Fibroblast of lung (primary cell): ENCODE results near the gene IGDCC3.

ENCODE experiments used
- EZH2 ChIP-seq: IDR thresholded peaks from 2 replicates; pipeline ENCODE4 v1.5.1; 2012; ENCODE audit warnings: low read length, control low read depth, mild to moderate bottlenecking; ENCODE audit errors: missing control alignments
- TF ChIP-seq, protein P1 (sequence below), 2 donors: IDR thresholded peaks in 1 of 2; conservative IDR thresholded peaks in 1 of 2; 1 replicate in 1 of 2; 2 replicates in 1 of 2; pipeline ENCODE4 v1.5.1; 2011 to 2012; ENCODE audit warnings: low read length in 2 of 2, control low read depth in 1 of 2, inconsistent platforms in 1 of 2, low read depth in 1 of 2, mild to moderate bottlenecking in 1 of 2

GRCh38 chr15:65382921-65383320, 5.1 kb upstream of the IGDCC3 start:
- TF ChIP-seq, protein P1, sequence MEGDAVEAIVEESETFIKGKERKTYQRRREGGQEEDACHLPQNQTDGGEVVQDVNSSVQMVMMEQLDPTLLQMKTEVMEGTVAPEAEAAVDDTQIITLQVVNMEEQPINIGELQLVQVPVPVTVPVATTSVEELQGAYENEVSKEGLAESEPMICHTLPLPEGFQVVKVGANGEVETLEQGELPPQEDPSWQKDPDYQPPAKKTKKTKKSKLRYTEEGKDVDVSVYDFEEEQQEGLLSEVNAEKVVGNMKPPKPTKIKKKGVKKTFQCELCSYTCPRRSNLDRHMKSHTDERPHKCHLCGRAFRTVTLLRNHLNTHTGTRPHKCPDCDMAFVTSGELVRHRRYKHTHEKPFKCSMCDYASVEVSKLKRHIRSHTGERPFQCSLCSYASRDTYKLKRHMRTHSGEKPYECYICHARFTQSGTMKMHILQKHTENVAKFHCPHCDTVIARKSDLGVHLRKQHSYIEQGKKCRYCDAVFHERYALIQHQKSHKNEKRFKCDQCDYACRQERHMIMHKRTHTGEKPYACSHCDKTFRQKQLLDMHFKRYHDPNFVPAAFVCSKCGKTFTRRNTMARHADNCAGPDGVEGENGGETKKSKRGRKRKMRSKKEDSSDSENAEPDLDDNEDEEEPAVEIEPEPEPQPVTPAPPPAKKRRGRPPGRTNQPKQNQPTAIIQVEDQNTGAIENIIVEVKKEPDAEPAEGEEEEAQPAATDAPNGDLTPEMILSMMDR (conservative IDR thresholded peaks at IDR 0.05 in 1 of 2, IDR thresholded peaks at IDR 0.05 in 1 of 2; ENCODE audit: low read depth in 1 of 2, low read length in 2 of 2), result no peak
- no peak for TF ChIP-seq EZH2
